Measurements from ENCODE around the gene PCBP3. TPM values are rescaled to one million over a fixed set of nuclear protein-coding genes. Genes with fewer than 3 reads are reported as not detected.

The PCBP3 gene
- polyA plus RNA-seq, 1 experiment, result 1.6 TPM

DNA sequence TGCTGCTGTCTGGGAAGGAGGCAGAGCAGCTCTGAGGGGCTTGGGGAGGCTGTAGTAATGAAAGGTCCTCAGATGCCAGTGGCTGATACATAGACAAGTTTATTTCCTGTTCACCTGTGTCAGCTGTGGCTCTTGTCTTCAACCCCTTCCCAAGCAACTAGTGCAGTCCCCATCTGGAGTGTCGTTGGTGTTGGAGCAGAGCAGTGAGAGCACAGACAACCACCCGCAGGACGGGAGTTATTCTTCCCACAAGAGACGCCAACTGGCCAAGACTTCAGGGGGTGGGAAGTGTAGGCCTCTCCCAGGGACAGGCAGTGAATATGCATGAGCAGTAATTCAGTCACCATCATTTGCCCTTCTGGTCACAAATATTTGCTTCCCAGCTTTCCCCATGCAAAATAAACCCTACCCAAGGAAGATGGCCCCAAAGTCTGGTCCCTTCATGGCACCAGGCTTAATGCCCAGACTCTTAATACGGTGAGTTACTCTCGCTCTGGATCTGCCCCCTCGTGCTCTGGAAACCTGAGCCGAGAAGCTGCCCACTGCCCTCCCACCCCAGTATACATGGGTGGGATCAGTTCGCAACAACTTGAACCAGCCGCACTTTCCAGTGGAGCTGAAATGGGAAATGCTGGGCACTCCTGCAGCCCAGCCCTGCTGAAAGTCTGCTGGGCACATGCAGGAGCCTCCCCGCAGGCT, 184.5 kb downstream of the PCBP3 start:
- peaks cover 4% of the 10 kb centered on the region for H3K9me3 ChIP-seq (ENCODE audit: control insufficient read depth, insufficient read depth, low read length)
- CTCF ChIA-PET, result interaction anchor here (1.1 kb wide), 1 partner anchor 7 kb away, joined by 6 read pairs; no protein-coding TSS in a partner anchor
- POLR2A ChIA-PET, result interaction anchor here (0.5 kb wide), 1 partner anchor 322 kb away, joined by 4 read pairs; no protein-coding TSS in a partner anchor
- H3K4me3 ChIP-seq (ENCODE audit: low read depth, low read length), result no peak overlapping the region
- TF ChIP-seq, protein P1, sequence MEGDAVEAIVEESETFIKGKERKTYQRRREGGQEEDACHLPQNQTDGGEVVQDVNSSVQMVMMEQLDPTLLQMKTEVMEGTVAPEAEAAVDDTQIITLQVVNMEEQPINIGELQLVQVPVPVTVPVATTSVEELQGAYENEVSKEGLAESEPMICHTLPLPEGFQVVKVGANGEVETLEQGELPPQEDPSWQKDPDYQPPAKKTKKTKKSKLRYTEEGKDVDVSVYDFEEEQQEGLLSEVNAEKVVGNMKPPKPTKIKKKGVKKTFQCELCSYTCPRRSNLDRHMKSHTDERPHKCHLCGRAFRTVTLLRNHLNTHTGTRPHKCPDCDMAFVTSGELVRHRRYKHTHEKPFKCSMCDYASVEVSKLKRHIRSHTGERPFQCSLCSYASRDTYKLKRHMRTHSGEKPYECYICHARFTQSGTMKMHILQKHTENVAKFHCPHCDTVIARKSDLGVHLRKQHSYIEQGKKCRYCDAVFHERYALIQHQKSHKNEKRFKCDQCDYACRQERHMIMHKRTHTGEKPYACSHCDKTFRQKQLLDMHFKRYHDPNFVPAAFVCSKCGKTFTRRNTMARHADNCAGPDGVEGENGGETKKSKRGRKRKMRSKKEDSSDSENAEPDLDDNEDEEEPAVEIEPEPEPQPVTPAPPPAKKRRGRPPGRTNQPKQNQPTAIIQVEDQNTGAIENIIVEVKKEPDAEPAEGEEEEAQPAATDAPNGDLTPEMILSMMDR (IDR thresholded peaks at IDR 0.05; ENCODE audit: low read depth, low read length), result no peak
- H3K27me3 ChIP-seq (ENCODE audit: control insufficient read depth, insufficient read depth, low read length), result peaks cover 2% of the 10 kb centered on the region
- no peak overlapping the region for H3K27ac ChIP-seq (ENCODE audit: low read depth, low read length)
- no peak for DNase-seq (ENCODE audit: low read depth, low spot score)

DNA sequence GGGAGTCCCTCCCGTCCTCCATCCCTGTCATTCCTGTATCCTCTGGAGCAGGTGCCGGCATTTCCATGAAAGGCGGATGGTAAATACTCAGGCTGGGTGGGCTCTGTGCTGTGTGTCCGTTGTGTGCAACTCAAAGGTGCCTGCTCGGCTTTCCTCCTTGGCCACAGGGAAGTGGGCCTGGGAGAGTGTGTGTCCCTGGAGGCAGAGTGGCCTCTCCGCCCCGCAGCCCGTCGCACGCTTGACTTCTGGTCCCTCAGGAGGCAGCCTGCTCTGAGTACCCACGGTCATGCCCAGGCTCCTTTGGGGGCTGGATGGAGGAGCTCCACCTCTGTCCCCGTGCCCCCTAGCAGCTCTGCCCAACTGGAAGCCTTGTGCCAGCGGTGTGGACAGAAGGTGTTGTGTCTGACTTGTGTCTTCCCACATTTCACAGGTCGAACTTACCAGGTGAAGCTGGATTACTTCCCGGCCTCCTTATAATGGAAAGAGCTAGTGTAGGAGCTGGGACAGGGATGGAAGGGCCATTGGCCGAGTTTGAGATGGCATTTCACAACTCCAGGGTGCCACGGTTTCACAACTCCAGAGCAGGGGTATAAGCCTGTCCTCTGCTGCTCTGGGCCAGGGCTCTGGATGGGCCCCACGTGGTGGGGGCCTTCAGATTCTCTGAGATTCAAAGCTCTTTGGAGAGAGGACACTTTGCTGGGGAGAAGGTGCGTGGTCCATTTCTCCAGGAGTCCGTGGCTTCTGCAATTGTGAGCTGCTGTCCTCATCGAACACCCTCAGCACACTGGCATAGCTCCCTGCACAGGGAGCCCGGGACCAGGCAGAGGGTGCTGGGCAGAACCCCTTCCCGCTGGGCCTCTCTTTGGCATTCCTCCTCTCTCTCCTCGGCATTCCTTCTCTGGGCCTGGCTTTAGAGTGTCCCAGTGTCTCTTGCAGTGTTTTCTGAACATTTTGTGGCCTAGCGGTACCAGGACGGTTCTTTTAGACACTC, 185.3 kb downstream of the PCBP3 start:
- peaks cover 10% of the 10 kb centered on the region for H3K9me3 ChIP-seq (ENCODE audit: control insufficient read depth, insufficient read depth, low read length)
- POLR2A ChIA-PET, result interaction anchor here (0.5 kb wide), 1 partner anchor 323 kb away, joined by 4 read pairs; no protein-coding TSS in a partner anchor
- no peak overlapping the region for H3K4me3 ChIP-seq (ENCODE audit: low read depth, low read length)
- DNase-seq (ENCODE audit: low read depth, low spot score), result no peak
- TF ChIP-seq, protein P1 (IDR thresholded peaks at IDR 0.05; ENCODE audit: low read depth, low read length), result no peak
- H3K27ac ChIP-seq (ENCODE audit: low read depth, low read length), result no peak overlapping the region
- CTCF ChIA-PET, result interaction anchor here (1.1 kb wide), 1 partner anchor 8 kb away, joined by 6 read pairs; no protein-coding TSS in a partner anchor
- peaks cover 2% of the 10 kb centered on the region for H3K27me3 ChIP-seq (ENCODE audit: control insufficient read depth, insufficient read depth, low read length)

DNA sequence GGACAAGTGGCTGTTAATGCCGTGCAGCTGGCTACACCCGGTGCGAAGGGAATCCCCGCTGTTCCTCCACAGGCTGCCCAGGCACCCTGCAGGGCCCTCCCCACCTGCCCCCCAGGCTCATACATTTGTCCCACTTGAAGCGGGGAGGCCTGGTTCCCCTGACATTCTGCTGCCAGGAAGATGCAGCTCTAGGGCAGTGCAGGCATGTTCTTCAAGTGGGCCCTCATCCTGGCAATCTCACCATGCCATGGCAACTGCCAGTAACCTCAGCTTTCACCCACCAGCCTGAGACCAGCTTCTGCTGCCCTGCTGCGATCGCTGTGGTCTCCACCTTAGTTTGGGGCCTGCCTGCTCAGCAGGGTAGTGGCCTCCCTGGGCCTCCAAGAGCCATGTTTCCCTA, 186.1 kb downstream of the PCBP3 start:
- no peak for DNase-seq (ENCODE audit: low read depth, low spot score)
- CTCF ChIA-PET, result no interaction called here
- Histone ChIP-seq H3K27ac (ENCODE audit: low read depth, low read length) (no peak overlapping the region), H3K4me3 (ENCODE audit: low read depth, low read length) (no peak overlapping the region), H3K27me3 (ENCODE audit: control insufficient read depth, insufficient read depth, low read length) (peaks cover 2% of the 10 kb centered on the region), H3K9me3 (ENCODE audit: control insufficient read depth, insufficient read depth, low read length) (peaks cover 15% of the 10 kb centered on the region)
- TF ChIP-seq, protein P1 (IDR thresholded peaks at IDR 0.05; ENCODE audit: low read depth, low read length), result no peak
- POLR2A ChIA-PET, result no interaction called here

DNA sequence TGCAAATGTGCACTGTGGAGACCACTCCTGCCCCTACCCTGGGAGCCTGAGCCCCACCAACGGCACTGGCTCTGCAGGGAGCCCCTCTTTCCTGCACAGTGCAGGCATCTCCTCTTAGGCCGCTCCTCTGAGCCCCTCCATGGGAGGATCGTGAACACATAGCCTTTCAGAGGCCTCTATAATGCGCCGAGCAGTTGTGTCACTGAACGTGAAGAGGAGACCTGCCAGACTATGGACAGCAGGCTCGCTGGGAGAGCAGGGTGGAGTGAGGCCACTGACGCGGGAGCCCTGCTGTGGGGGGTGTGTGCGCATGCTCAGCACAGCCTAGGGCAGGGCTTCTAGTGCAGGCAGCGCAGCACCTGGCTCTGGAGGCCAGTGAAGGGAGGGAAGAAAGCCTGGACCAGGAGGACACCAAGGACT, 186.7 kb downstream of the PCBP3 start:
- Histone ChIP-seq H3K27me3 (ENCODE audit: control insufficient read depth, insufficient read depth, low read length) (no peaks in the 10 kb centered on the region), H3K4me3 (ENCODE audit: low read depth, low read length) (no peak overlapping the region), H3K9me3 (ENCODE audit: control insufficient read depth, insufficient read depth, low read length) (peaks cover 15% of the 10 kb centered on the region), H3K27ac (ENCODE audit: low read depth, low read length) (no peak overlapping the region)
- ChIA-PET CTCF (no interaction called here), POLR2A (no interaction called here)
- no peak for DNase-seq (ENCODE audit: low read depth, low spot score)
- TF ChIP-seq, protein P1 (IDR thresholded peaks at IDR 0.05; ENCODE audit: low read depth, low read length), result no peak
